GM20000 (cell line): ENCODE data around the gene CARD19.

ENCODE experiments used
- DNase-seq: peaks from one replicate; pipeline ENCODE4 v3.0.0; 2012; ENCODE audit warnings: low spot score
- CTCF ChIP-seq: IDR thresholded peaks from 2 replicates; pipeline ENCODE4 v1.5.1; 2012; ENCODE audit warnings: mild to moderate bottlenecking, control low read depth; ENCODE audit errors: extremely low read depth, missing control alignments

CARD19 gene

GRCh38 chr9:93125331-93125894 is 29.4 kb downstream of the CARD19 start:
- DNase-seq: no peak
- TF ChIP-seq CTCF: no peak

GRCh38 chr9:93126151-93126781 is 30.2 kb downstream of the CARD19 start:
- no peak for DNase-seq
- TF ChIP-seq CTCF: no peak

- no peak for TF ChIP-seq CTCF
- no peak for DNase-seq
Observed at GRCh38 chr9:93126825-93127368, 30.9 kb downstream of the CARD19 start.

GRCh38 chr9:93127395-93127911 is 31.4 kb downstream of the CARD19 start:
- no peak for DNase-seq
- TF ChIP-seq CTCF: no peak

GRCh38 chr9:93128011-93128714 is 32.1 kb downstream of the CARD19 start:
- no peak for TF ChIP-seq CTCF
- DNase-seq: no peak

GRCh38 chr9:93128715-93129224 is 32.8 kb downstream of the CARD19 start:
- TF ChIP-seq CTCF: no peak

GRCh38 chr9:93129286-93129685 is 33.3 kb downstream of the CARD19 start:
- TF ChIP-seq CTCF: no peak
- DNase-seq: no peak

More at GRCh38 chr9:93128715-93129224, 32.8 kb downstream of the CARD19 start:
- DNase-seq: no peak
